ENCODE results near the gene THSD7A.

Gene THSD7A

DNA sequence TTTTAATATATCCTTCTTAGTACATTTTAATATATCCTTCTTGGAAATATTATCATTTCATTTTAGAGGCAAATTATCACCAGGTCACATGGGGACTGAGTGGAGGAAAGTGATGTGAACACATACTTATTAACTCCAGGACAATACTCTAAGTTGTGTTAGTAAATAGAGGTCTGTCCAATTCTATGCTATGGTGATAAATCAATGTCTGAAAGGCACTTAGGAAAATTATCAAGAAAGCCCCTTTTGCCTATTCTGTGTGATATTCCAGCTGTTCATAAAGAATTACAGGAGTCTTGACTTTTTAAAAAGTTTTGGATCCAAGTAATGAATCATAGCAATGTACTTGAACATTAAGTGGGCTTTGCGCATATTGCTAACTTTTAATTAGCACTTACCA, 88.5 kb downstream of the THSD7A start:
- no peak for DNase-seq (ENCODE audit: insufficient read length, low spot score)
- no peak for FAIRE-seq
- TF ChIP-seq, protein P1, sequence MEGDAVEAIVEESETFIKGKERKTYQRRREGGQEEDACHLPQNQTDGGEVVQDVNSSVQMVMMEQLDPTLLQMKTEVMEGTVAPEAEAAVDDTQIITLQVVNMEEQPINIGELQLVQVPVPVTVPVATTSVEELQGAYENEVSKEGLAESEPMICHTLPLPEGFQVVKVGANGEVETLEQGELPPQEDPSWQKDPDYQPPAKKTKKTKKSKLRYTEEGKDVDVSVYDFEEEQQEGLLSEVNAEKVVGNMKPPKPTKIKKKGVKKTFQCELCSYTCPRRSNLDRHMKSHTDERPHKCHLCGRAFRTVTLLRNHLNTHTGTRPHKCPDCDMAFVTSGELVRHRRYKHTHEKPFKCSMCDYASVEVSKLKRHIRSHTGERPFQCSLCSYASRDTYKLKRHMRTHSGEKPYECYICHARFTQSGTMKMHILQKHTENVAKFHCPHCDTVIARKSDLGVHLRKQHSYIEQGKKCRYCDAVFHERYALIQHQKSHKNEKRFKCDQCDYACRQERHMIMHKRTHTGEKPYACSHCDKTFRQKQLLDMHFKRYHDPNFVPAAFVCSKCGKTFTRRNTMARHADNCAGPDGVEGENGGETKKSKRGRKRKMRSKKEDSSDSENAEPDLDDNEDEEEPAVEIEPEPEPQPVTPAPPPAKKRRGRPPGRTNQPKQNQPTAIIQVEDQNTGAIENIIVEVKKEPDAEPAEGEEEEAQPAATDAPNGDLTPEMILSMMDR (IDR thresholded peaks at IDR 0.05; ENCODE audit: insufficient read depth, missing control alignments) = no peak

DNA sequence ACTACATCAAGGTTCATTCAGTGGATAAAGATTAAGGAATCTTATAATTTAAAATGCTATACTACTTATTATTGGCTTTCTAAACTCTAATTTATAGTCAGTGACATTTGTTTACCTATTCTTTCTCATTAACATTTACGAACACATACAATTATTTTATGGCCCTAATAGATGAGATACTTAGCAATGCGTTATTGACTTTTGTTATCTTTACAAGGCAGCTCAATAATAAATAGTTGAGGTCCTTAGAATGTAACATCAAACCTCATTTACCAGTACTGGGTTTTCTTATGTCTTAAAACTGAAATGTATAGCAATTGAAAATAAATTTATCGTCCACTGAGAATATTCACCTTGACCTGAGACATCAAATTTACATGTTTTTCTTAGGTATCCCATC, 89.0 kb downstream of the THSD7A start:
- DNase-seq (ENCODE audit: insufficient read length, low spot score) (no peak), FAIRE-seq (no peak)
- TF ChIP-seq, protein P1 (IDR thresholded peaks at IDR 0.05; ENCODE audit: insufficient read depth, missing control alignments) = no peak

DNA sequence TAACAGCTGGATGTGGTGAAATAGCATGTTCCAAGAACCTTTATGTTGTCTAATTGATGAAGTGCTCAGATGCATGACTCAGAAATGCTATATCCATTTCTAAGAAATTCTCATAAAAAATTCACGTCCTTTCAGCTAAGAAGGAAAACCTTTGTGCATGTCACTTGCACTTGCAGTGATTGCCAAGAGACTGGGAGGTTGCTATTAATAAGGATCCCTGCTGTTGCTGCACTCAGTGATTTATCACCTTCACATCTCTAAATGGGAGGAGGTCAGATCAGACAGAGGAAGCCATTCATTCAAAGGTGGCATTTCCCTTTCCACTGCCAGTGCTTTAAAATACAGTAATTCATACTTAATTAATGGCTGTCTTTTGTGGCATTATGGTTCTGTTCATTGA, 89.5 kb downstream of the THSD7A start:
- no peak for FAIRE-seq

DNA sequence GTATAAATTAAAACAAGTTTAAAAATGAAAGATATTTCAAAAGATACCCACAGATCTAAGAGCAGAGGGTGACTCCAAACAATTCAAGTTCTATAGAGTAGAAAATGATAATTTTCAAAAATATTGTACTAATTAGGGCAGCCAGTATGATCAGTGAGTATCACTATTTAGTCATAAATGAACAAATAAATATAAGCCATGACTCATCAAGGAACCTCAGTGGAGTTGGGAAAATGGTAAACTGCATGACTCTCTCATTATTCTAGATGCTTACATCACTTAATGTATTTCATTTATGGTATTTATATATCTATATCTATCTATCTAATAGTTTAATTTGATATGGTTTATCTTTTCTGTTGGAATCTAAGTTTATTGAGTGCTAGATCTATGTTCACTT, 94.3 kb downstream of the THSD7A start:
- FAIRE-seq (no peak), DNase-seq (ENCODE audit: insufficient read length, low spot score) (no peak)
- TF ChIP-seq, protein P1 (IDR thresholded peaks at IDR 0.05; ENCODE audit: insufficient read depth, missing control alignments) = no peak

More for the DNA sequence above, 89.5 kb downstream of the THSD7A start:
- TF ChIP-seq, protein P1 (IDR thresholded peaks at IDR 0.05; ENCODE audit: insufficient read depth, missing control alignments) = no peak
- DNase-seq (ENCODE audit: insufficient read length, low spot score) = no peak

DNA sequence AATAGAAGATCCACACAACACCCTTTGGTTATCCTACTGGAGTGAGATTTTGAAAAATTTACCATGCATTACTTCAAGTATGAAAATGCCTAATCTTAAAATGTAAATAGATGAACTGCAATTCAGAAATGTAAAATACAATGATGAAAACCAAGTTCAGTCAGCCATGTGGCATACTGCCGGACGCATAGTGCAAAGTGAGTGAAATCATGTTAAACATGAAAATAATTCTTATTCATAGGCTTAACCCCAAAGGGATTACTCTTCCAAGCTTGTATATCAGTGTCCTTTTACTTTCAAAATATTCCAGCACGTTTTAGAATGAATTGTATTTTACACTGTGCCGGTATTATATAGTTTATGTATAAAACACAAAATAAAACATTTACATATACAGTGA, 99.8 kb downstream of the THSD7A start:
- TF ChIP-seq, protein P1 (IDR thresholded peaks at IDR 0.05; ENCODE audit: insufficient read depth, missing control alignments) = no peak
- no peak for DNase-seq (ENCODE audit: insufficient read length, low spot score)
- FAIRE-seq = no peak

DNA sequence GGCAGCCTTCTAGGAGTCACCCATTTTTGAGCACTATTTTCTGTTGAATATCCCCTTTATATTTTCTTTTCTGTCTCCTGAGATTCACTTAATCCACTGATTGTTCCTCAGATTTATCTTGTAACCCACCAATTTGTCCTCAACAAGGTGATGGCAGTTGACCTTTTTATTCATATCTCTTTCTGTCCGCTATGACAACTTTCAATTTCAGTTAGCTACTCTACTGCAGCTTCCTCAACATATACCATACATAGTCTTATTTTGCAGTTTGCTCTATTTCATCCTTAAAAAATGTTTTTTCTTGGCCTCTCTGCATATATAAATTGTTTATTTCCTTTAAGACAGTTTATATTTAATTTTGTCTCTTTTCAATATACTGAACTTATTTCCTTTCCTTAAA, 101.3 kb downstream of the THSD7A start:
- TF ChIP-seq, protein P1 (IDR thresholded peaks at IDR 0.05; ENCODE audit: insufficient read depth, missing control alignments) = no peak
- DNase-seq (ENCODE audit: insufficient read length, low spot score) (no peak), FAIRE-seq (no peak)

DNA sequence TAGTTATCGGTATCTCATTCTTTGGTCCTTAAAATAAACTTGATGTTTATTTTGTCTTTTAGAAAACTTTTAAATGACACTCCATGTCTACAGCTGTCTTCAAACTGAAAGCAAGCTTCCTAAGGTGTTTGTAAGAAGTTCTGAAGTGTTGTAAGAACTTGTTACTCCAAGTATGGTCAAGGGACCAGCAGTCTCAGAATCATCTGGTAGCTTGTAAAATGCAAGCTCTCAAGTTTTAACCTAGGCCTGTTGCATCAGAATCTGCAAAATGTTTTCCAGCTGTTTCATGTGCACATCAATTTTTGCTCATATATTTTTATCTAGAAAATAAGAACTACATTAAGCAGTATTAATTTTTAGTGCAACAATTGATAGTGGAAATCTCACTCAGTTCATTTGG, 104.1 kb downstream of the THSD7A start:
- no peak for DNase-seq (ENCODE audit: insufficient read length, low spot score)
- FAIRE-seq = no peak
- TF ChIP-seq, protein P1 (IDR thresholded peaks at IDR 0.05; ENCODE audit: insufficient read depth, missing control alignments) = no peak
